Endothelial cell (in vitro differentiated cells): ENCODE data around the gene STRA6. TPM values are rescaled to one million over a fixed set of nuclear protein-coding genes. Genes with fewer than 3 reads are reported as not detected.

Source experiments
- DNase-seq: peaks from one replicate; pipeline ENCODE4 v3.0.0; 2021; ENCODE audit warnings: low spot score
- H3K27ac Mint-ChIP-seq: one replicate; pipeline ENCODE4 v1.8.0; 2021; ENCODE audit warnings: mixed read lengths, inconsistent platforms; ENCODE audit not compliant: unreplicated experiment
- H3K27me3 Mint-ChIP-seq: one replicate; pipeline ENCODE4 v1.8.0; 2021; ENCODE audit warnings: mild to moderate bottlenecking, moderate library complexity, mixed read lengths, inconsistent platforms; ENCODE audit not compliant: unreplicated experiment
- H3K36me3 Mint-ChIP-seq: one replicate; pipeline ENCODE4 v1.8.0; 2021; ENCODE audit warnings: mild to moderate bottlenecking, low read depth, mixed read lengths, inconsistent platforms; ENCODE audit not compliant: unreplicated experiment
- H3K4me1 Mint-ChIP-seq: one replicate; pipeline ENCODE4 v1.8.0; 2021; ENCODE audit warnings: mild to moderate bottlenecking, mixed read lengths, inconsistent platforms; ENCODE audit not compliant: unreplicated experiment
- H3K4me3 Mint-ChIP-seq: one replicate; pipeline ENCODE4 v1.8.0; 2021; ENCODE audit warnings: mild to moderate bottlenecking, mixed read lengths, inconsistent platforms; ENCODE audit not compliant: unreplicated experiment
- H3K9me3 Mint-ChIP-seq: one replicate; pipeline ENCODE4 v1.8.0; 2021; ENCODE audit warnings: mixed read lengths, inconsistent platforms; ENCODE audit not compliant: unreplicated experiment
- CTCF ChIP-seq: fragments of 200-600 bp; sonication (generic); IDR thresholded peaks from one replicate; pipeline ENCODE4 v1.5.0; 2021; ENCODE audit warnings: antibody characterized with exemption; ENCODE audit not compliant: unreplicated experiment
- total RNA-seq: library from RNA; stranded (reverse); fragmentation: NEBNext Ultra II Directional; extraction: Animal tissue kit (Norgen Biotek cat#: 25700); gene quantifications from one replicate; pipeline ENCODE4 v1.2.1, GENCODE V29; 2021; ENCODE audit not compliant: unreplicated experiment

The STRA6 gene
- total RNA-seq, 1 donor from 2014 or later: 9.2 TPM

- H3K4me1 Mint-ChIP-seq: peaks cover 42% of the 10 kb centered on the region
- H3K27me3 Mint-ChIP-seq: peaks cover 10% of the 10 kb centered on the region
- DNase-seq: no peak
Observed at GRCh38 chr15:74215958-74216357, 13.4 kb upstream of the STRA6 start.

GRCh38 chr15:74214324-74215021, 11.9 kb upstream of the STRA6 start:
- H3K9me3 Mint-ChIP-seq: no peaks in the 10 kb centered on the region
- DNase-seq: no peak
- peaks cover 32% of the 10 kb centered on the region for H3K4me1 Mint-ChIP-seq
- H3K27me3 Mint-ChIP-seq: peaks cover 4% of the 10 kb centered on the region
- TF ChIP-seq CTCF: no peak
- no peak overlapping the region for H3K4me3 Mint-ChIP-seq
- H3K27ac Mint-ChIP-seq: no peak overlapping the region
- no peaks in the 10 kb centered on the region for H3K36me3 Mint-ChIP-seq

More at GRCh38 chr15:74215958-74216357, 13.4 kb upstream of the STRA6 start:
- H3K4me3 Mint-ChIP-seq: no peak overlapping the region
- no peaks in the 10 kb centered on the region for H3K36me3 Mint-ChIP-seq
- no peak overlapping the region for H3K27ac Mint-ChIP-seq
- TF ChIP-seq CTCF: no peak
- no peaks in the 10 kb centered on the region for H3K9me3 Mint-ChIP-seq

GRCh38 chr15:74213858-74214284, 11.3 kb upstream of the STRA6 start:
- peaks cover 37% of the 10 kb centered on the region for H3K4me1 Mint-ChIP-seq

GRCh38 chr15:74212494-74212893, 9.9 kb upstream of the STRA6 start:
- H3K4me1 Mint-ChIP-seq: peaks cover 44% of the 10 kb centered on the region
- DNase-seq: no peak
- peaks cover 7% of the 10 kb centered on the region for H3K27me3 Mint-ChIP-seq
- no peaks in the 10 kb centered on the region for H3K36me3 Mint-ChIP-seq
- no peak for TF ChIP-seq CTCF
- H3K4me3 Mint-ChIP-seq: no peak overlapping the region
- no peaks in the 10 kb centered on the region for H3K9me3 Mint-ChIP-seq
- H3K27ac Mint-ChIP-seq: no peak overlapping the region

More at GRCh38 chr15:74213858-74214284, 11.3 kb upstream of the STRA6 start:
- H3K27ac Mint-ChIP-seq: peak overlapping the region; percentile 78
- peak; percentile 37 for DNase-seq
- no peak overlapping the region for H3K4me3 Mint-ChIP-seq
- no peaks in the 10 kb centered on the region for H3K36me3 Mint-ChIP-seq
- H3K27me3 Mint-ChIP-seq: peaks cover 2% of the 10 kb centered on the region
- no peak for TF ChIP-seq CTCF
- no peaks in the 10 kb centered on the region for H3K9me3 Mint-ChIP-seq

- H3K4me1 Mint-ChIP-seq: peaks cover 45% of the 10 kb centered on the region
- no peak for DNase-seq
- H3K36me3 Mint-ChIP-seq: no peaks in the 10 kb centered on the region
- no peak overlapping the region for H3K4me3 Mint-ChIP-seq
- H3K9me3 Mint-ChIP-seq: no peaks in the 10 kb centered on the region
- peak overlapping the region; percentile 72 for H3K27ac Mint-ChIP-seq
- peaks cover 10% of the 10 kb centered on the region for H3K27me3 Mint-ChIP-seq
- TF ChIP-seq CTCF: no peak
Observed at GRCh38 chr15:74211656-74212055, 9.1 kb upstream of the STRA6 start.
